Neural crest cell (in vitro differentiated cells): ENCODE results near the gene RUSC2. TPM values are rescaled to one million over a fixed set of nuclear protein-coding genes. Genes with fewer than 3 reads are reported as not detected.
A peak's percentile ranks its signal among the peaks of the same experiment; 100 is the strongest.
"Not testable (repeated sequence)": the region's sequence is repeated elsewhere in the genome, so short reads cannot be mapped to it uniquely, and the experiment has no call there.

Experiments used
- DNase-seq: peaks from one replicate; pipeline ENCODE4 v3.0.0; 2021; ENCODE audit warnings: low read depth, mixed read lengths, low spot score
- H3K27ac Mint-ChIP-seq: one replicate; pipeline ENCODE4 v1.8.0; 2021; ENCODE audit warnings: mild to moderate bottlenecking, mixed read lengths; ENCODE audit not compliant: unreplicated experiment
- H3K27me3 Mint-ChIP-seq: 2 replicates; pipeline ENCODE4 v1.8.0; 2021; ENCODE audit warnings: low read depth, mild to moderate bottlenecking, mixed read lengths
- H3K36me3 Mint-ChIP-seq: 2 replicates; pipeline ENCODE4 v1.8.0; 2021; ENCODE audit warnings: low read depth, mild to moderate bottlenecking, mixed read lengths
- H3K4me1 Mint-ChIP-seq: 2 replicates; pipeline ENCODE4 v1.8.0; 2021; ENCODE audit warnings: mixed read lengths
- H3K4me3 Mint-ChIP-seq: one replicate; pipeline ENCODE4 v1.8.0; 2021; ENCODE audit warnings: mild to moderate bottlenecking, mixed read lengths
- H3K9me3 Mint-ChIP-seq: 2 replicates; pipeline ENCODE4 v1.8.0; 2021; ENCODE audit warnings: mixed read lengths
- total RNA-seq: library from RNA; stranded (reverse); gene quantifications from 2 replicates; pipeline ENCODE4 v1.2.1, GENCODE V29; 2021
- TF ChIP-seq, protein P1 (sequence below): fragments of 200-600 bp; sonication (generic); conservative IDR thresholded peaks from 2 replicates; pipeline ENCODE4 v1.5.0; 2021; ENCODE audit warnings: antibody characterized with exemption, mild to moderate bottlenecking

Gene RUSC2
- total RNA-seq, 1 donor from 2014 or later, result 20.1 TPM

GRCh38 chr9:35487081-35487480 is 2.8 kb upstream of the RUSC2 start:
- H3K27ac Mint-ChIP-seq, result no peak overlapping the region
- TF ChIP-seq, protein P1, sequence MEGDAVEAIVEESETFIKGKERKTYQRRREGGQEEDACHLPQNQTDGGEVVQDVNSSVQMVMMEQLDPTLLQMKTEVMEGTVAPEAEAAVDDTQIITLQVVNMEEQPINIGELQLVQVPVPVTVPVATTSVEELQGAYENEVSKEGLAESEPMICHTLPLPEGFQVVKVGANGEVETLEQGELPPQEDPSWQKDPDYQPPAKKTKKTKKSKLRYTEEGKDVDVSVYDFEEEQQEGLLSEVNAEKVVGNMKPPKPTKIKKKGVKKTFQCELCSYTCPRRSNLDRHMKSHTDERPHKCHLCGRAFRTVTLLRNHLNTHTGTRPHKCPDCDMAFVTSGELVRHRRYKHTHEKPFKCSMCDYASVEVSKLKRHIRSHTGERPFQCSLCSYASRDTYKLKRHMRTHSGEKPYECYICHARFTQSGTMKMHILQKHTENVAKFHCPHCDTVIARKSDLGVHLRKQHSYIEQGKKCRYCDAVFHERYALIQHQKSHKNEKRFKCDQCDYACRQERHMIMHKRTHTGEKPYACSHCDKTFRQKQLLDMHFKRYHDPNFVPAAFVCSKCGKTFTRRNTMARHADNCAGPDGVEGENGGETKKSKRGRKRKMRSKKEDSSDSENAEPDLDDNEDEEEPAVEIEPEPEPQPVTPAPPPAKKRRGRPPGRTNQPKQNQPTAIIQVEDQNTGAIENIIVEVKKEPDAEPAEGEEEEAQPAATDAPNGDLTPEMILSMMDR, result no peak

DNA sequence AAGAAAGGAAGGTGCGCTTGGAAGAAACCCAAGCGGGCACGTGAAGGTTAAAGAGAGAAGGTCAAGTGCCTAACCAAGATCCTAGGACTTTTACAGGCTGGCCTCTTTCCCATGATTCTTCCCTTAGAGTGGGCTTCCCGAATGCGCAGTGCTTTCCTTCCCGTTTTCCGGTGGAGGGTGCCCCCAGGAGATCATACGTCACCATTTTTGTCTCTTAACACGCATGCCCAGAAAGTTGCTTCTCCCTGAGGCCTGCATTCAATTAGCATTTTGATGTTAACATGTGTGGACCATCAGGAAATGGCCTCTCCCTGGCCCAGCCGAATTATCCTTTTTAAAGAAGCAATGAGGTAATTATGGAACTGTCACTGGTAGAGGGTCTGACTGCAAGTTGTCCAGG is 1.9 kb upstream of the RUSC2 start:
- H3K27ac Mint-ChIP-seq, result no peak overlapping the region
- no peaks in the 10 kb centered on the region for H3K9me3 Mint-ChIP-seq
- no peaks in the 10 kb centered on the region for H3K36me3 Mint-ChIP-seq
- DNase-seq, result no peak
- H3K27me3 Mint-ChIP-seq, result peaks cover 6% of the 10 kb centered on the region
- TF ChIP-seq, protein P1, result no peak
- H3K4me1 Mint-ChIP-seq, result peaks cover 30% of the 10 kb centered on the region
- H3K4me3 Mint-ChIP-seq, result peak overlapping the region; percentile 45

More at GRCh38 chr9:35487081-35487480, 2.8 kb upstream of the RUSC2 start:
- H3K4me1 Mint-ChIP-seq, result peaks cover 30% of the 10 kb centered on the region
- peaks cover 6% of the 10 kb centered on the region for H3K27me3 Mint-ChIP-seq
- H3K9me3 Mint-ChIP-seq, result no peaks in the 10 kb centered on the region
- no peak for DNase-seq
- H3K36me3 Mint-ChIP-seq, result no peaks in the 10 kb centered on the region
- H3K4me3 Mint-ChIP-seq, result peak overlapping the region; percentile 8

GRCh38 chr9:35488566-35489312 is 1.2 kb upstream of the RUSC2 start:
- peaks cover 6% of the 10 kb centered on the region for H3K27me3 Mint-ChIP-seq
- TF ChIP-seq, protein P1, result no peak
- no peak for DNase-seq
- no peak overlapping the region for H3K27ac Mint-ChIP-seq
- peak overlapping the region; percentile 81 for H3K4me3 Mint-ChIP-seq
- no peaks in the 10 kb centered on the region for H3K36me3 Mint-ChIP-seq
- H3K4me1 Mint-ChIP-seq, result peaks cover 30% of the 10 kb centered on the region
- H3K9me3 Mint-ChIP-seq, result no peaks in the 10 kb centered on the region

DNA sequence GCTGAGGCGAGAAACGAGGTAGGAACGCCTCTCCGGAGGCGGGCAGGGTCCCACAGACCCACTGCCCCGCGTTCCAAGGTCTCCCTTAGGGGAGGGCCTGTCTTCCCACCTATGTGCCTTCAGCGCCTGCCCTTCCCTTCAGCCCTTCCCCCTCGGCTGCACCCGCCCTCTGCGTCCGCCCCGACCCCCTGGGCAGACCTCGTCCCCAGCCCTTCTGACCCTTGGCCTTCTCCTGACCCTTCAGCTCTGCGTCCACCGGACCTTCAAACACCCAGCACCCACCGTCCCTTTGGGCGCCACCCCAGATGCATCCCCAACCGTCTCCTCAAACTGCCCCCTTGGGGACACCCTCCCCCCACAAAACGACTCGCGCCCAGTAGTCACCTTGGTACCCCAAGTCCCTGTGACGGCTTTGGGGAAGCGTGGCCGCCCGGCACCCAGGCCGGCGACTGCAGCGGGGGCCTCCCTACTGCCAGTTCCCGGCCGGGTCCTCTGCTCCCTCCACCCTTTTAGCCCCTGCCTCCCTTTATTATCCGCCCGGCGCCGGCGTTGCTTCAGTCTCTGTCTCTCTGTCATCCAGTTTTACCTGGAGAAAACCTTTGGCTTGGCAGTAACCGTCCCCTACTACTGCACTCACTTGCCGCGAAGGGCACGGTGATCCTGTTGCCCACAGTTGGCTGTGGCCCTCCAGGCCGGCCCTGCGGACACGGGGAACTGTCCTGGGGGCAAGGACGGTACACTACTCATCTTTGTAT is 421 bp downstream of the RUSC2 start:
- DNase-seq, result peak; percentile 16
- TF ChIP-seq, protein P1, result no peak
- peaks cover 30% of the 10 kb centered on the region for H3K4me1 Mint-ChIP-seq
- peaks cover 6% of the 10 kb centered on the region for H3K27me3 Mint-ChIP-seq
- peaks cover 2% of the 10 kb centered on the region for H3K9me3 Mint-ChIP-seq
- H3K27ac Mint-ChIP-seq, result peak overlapping the region; percentile 62
- H3K36me3 Mint-ChIP-seq, result no peaks in the 10 kb centered on the region
- peak overlapping the region; percentile 94 for H3K4me3 Mint-ChIP-seq

GRCh38 chr9:35490910-35491465 is 1.1 kb downstream of the RUSC2 start:
- no peak for DNase-seq
- H3K27me3 Mint-ChIP-seq, result peaks cover 6% of the 10 kb centered on the region
- peaks cover 3% of the 10 kb centered on the region for H3K36me3 Mint-ChIP-seq
- peak overlapping the region; percentile 7 for H3K27ac Mint-ChIP-seq
- peak overlapping the region; percentile 94 for H3K4me3 Mint-ChIP-seq
- peaks cover 30% of the 10 kb centered on the region for H3K4me1 Mint-ChIP-seq
- TF ChIP-seq, protein P1, result no peak
- H3K9me3 Mint-ChIP-seq, result peaks cover 4% of the 10 kb centered on the region

- H3K4me1 Mint-ChIP-seq, result peaks cover 25% of the 10 kb centered on the region
- H3K9me3 Mint-ChIP-seq, DNase-seq, H3K27ac Mint-ChIP-seq, H3K36me3 Mint-ChIP-seq, H3K27me3 Mint-ChIP-seq, H3K4me3 Mint-ChIP-seq: not testable (repeated sequence)
These were observed 3.2 kb downstream of the RUSC2 start for GRCh38 chr9:35493119-35493518.
